ENCODE results near the gene ADAM8. TPM values are rescaled to one million over a fixed set of nuclear protein-coding genes. Genes with fewer than 3 reads are reported as not detected.

The ADAM8 gene
- total RNA-seq, 1 donor from 2014 or later = 1.5 TPM

DNA sequence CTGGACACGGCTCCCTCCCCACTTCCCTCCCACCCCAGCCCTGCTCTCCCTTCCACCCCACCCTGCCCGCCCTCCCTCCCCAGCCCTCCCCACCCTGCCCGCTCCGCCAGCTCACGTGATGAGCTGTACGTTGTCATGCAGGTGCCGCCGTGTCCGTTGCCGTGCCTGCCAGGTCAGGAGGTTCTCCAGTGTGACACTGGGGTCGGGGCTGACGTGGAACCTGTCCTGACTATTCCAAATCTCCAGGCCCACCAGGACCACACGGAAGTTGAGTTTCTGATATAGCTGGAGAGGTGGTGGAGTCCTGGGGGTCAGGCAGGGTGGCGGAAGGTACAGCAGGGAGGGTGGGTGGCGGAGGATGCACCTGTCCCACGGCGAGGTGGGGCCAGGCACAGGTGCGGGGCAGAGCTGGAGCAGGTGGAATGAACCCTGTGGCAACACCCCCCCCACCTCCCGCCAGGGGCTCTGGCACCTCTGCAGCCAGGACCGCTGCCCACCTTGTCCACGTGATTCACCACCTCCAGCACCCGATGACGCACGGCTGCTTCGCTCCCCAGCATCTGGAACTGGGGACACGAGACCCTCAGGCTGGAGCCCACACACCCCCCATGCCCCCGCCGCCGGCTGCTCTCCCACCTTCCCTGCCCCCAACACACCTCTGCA lies 4.2 kb downstream of the ADAM8 start:
- no peaks in the 10 kb centered on the region for H3K4me1 Mint-ChIP-seq (ENCODE audit: unreplicated experiment)
- no peaks in the 10 kb centered on the region for H3K9me3 Mint-ChIP-seq (ENCODE audit: unreplicated experiment)
- TF ChIP-seq, protein P1, sequence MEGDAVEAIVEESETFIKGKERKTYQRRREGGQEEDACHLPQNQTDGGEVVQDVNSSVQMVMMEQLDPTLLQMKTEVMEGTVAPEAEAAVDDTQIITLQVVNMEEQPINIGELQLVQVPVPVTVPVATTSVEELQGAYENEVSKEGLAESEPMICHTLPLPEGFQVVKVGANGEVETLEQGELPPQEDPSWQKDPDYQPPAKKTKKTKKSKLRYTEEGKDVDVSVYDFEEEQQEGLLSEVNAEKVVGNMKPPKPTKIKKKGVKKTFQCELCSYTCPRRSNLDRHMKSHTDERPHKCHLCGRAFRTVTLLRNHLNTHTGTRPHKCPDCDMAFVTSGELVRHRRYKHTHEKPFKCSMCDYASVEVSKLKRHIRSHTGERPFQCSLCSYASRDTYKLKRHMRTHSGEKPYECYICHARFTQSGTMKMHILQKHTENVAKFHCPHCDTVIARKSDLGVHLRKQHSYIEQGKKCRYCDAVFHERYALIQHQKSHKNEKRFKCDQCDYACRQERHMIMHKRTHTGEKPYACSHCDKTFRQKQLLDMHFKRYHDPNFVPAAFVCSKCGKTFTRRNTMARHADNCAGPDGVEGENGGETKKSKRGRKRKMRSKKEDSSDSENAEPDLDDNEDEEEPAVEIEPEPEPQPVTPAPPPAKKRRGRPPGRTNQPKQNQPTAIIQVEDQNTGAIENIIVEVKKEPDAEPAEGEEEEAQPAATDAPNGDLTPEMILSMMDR (IDR thresholded peaks at IDR 0.05; ENCODE audit: unreplicated experiment) = no peak
- DNase-seq (ENCODE audit: low spot score) = no peak
- no peak overlapping the region for H3K4me3 Mint-ChIP-seq (ENCODE audit: unreplicated experiment)
- no peaks in the 10 kb centered on the region for H3K36me3 Mint-ChIP-seq (ENCODE audit: low read depth, unreplicated experiment)
- no peaks in the 10 kb centered on the region for H3K27me3 Mint-ChIP-seq (ENCODE audit: unreplicated experiment)
- no peak overlapping the region for H3K27ac Mint-ChIP-seq (ENCODE audit: unreplicated experiment)

DNA sequence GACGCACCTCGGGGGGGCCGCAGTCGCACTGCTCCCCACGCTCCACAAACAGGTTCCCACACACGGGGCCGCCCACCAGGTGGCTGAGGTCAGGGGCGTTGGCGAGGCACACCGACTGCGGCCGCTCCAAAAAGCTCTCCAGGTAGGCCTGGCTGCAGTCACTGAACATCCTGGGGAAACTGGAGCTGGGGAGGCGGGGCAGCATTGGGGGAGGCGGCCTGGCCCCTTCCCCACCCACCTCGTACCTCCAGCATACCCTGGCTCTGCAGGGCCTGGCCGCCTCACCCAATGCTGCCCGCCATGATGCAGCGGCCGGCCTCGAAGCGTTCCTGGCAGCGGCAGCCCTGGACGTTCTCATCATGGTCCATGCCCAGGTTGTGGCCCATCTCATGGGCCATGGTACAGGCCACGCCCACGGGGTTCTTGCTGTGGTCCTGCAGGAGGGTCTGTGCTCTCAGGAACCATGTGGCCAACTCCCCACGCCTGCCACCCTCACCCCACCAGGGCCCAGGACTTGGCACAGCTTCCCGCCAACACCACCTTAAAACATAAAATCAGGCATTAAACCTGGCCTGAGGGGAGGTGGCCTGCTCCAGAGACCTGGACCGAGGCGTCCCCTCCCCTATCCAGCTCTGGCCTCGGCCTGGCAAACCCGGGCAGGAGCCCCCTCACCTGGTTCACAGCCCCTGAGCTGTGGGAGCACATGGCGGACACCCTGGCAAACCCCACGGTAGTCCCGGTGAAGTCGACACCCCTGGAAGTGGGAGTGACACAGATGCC lies 5.0 kb downstream of the ADAM8 start:
- DNase-seq (ENCODE audit: low spot score) = no peak
- H3K9me3 Mint-ChIP-seq (ENCODE audit: unreplicated experiment) = no peaks in the 10 kb centered on the region
- H3K4me1 Mint-ChIP-seq (ENCODE audit: unreplicated experiment) = no peaks in the 10 kb centered on the region
- H3K27me3 Mint-ChIP-seq (ENCODE audit: unreplicated experiment) = no peaks in the 10 kb centered on the region
- no peaks in the 10 kb centered on the region for H3K36me3 Mint-ChIP-seq (ENCODE audit: low read depth, unreplicated experiment)
- no peak overlapping the region for H3K27ac Mint-ChIP-seq (ENCODE audit: unreplicated experiment)
- H3K4me3 Mint-ChIP-seq (ENCODE audit: unreplicated experiment) = no peak overlapping the region
- TF ChIP-seq, protein P1 (IDR thresholded peaks at IDR 0.05; ENCODE audit: unreplicated experiment) = no peak

DNA sequence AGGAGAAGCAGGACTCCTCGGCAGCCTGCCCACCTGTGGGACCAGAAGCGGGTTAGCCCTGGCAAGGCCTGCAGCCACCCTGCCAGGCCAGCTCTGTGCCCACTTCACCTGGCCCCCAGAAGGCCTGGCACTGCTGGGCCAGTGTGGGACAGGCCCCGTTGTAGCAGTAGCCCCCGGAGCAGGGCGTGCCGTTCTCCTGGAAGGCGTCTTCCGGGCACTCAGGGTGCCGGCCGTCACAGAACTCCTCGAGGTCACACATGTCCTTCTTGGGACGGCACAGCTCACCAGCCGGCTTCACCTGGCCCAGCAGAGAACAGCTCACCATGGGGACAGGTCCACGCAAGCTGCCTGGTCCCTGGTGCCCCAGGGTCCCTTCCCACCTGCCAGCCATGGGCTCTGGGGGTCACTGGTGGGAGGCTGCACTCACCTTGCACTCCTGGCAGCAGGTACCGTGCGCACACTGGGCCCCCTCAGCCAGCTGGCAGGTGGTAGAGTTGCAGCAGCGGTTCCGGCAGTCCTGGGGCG lies 5.8 kb downstream of the ADAM8 start:
- TF ChIP-seq, protein P1 (IDR thresholded peaks at IDR 0.05; ENCODE audit: unreplicated experiment) = no peak
- no peaks in the 10 kb centered on the region for H3K4me1 Mint-ChIP-seq (ENCODE audit: unreplicated experiment)
- H3K36me3 Mint-ChIP-seq (ENCODE audit: low read depth, unreplicated experiment) = no peaks in the 10 kb centered on the region
- no peak overlapping the region for H3K4me3 Mint-ChIP-seq (ENCODE audit: unreplicated experiment)
- no peaks in the 10 kb centered on the region for H3K9me3 Mint-ChIP-seq (ENCODE audit: unreplicated experiment)
- no peak overlapping the region for H3K27ac Mint-ChIP-seq (ENCODE audit: unreplicated experiment)
- no peak for DNase-seq (ENCODE audit: low spot score)
- H3K27me3 Mint-ChIP-seq (ENCODE audit: unreplicated experiment) = peaks cover under 1% of the 10 kb centered on the region

DNA sequence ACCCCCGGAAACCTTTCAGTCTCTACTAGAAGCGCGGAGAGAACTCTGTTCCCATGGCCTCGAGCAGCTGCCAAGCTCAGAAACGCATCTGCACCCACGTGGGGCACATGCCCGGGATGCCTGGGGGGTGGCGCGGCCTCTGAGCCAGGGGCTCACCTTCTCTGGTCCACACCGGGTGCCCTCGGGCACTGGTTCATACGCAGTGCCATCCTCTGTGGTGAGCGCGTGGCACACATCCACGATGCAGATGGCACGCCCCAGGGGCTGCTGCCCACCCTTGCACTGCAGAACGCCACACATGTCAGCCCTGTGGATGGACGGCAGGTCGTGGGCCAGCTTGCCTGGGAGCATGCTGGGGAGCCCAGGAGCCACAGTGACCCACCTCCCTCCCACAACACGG lies 6.5 kb downstream of the ADAM8 start:
- no peak overlapping the region for H3K27ac Mint-ChIP-seq (ENCODE audit: unreplicated experiment)
- TF ChIP-seq, protein P1 (IDR thresholded peaks at IDR 0.05; ENCODE audit: unreplicated experiment) = no peak
- peaks cover 4% of the 10 kb centered on the region for H3K27me3 Mint-ChIP-seq (ENCODE audit: unreplicated experiment)
- H3K4me3 Mint-ChIP-seq (ENCODE audit: unreplicated experiment) = no peak overlapping the region
- peaks cover 2% of the 10 kb centered on the region for H3K36me3 Mint-ChIP-seq (ENCODE audit: low read depth, unreplicated experiment)
- no peaks in the 10 kb centered on the region for H3K9me3 Mint-ChIP-seq (ENCODE audit: unreplicated experiment)
- DNase-seq (ENCODE audit: low spot score) = no peak
- no peaks in the 10 kb centered on the region for H3K4me1 Mint-ChIP-seq (ENCODE audit: unreplicated experiment)

DNA sequence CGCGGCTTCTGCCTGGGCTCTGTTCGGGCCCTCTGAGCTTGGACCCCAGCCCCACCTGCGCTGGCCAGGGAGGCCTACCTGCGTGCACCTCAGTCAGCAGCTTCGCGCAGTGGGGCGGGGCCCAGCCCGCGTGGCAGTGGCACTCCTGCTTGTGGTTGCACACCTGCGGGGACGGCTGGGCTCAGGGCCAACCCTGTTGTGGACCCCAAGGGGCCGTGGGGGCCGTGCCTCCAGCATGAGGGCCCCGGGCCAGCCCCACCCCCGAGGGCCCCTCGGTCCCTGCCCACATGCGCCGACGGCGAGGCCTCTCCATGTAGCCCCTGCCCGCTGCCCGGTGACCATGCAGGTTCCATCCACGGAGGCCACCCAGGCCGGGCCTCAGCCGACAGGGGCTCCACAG lies 7.3 kb downstream of the ADAM8 start:
- Mint-ChIP-seq H3K4me3 (ENCODE audit: unreplicated experiment) (no peak overlapping the region), H3K36me3 (ENCODE audit: low read depth, unreplicated experiment) (peaks cover 3% of the 10 kb centered on the region), H3K4me1 (ENCODE audit: unreplicated experiment) (no peaks in the 10 kb centered on the region), H3K27ac (ENCODE audit: unreplicated experiment) (no peak overlapping the region), H3K9me3 (ENCODE audit: unreplicated experiment) (no peaks in the 10 kb centered on the region), H3K27me3 (ENCODE audit: unreplicated experiment) (peaks cover 4% of the 10 kb centered on the region)
- DNase-seq (ENCODE audit: low spot score) = no peak
- TF ChIP-seq, protein P1 (IDR thresholded peaks at IDR 0.05; ENCODE audit: unreplicated experiment) = no peak

Data from endothelial cell (in vitro differentiated cells).